HepG2 (cell line): ENCODE measurements around the gene FAM20A. TPM values are rescaled to one million over a fixed set of nuclear protein-coding genes. Genes with fewer than 3 reads are reported as not detected.

Experiments
- ADNP ChIP-seq: sonication (generic); formaldehyde crosslinking; IDR thresholded peaks from 2 replicates; pipeline ENCODE4 v1.4.0; 2020; ENCODE audit warnings: missing genetic modification reagents
- AGO2 ChIP-seq: fragments of 200-400 bp; formaldehyde crosslinking; optimal IDR thresholded peaks from 2 replicates; pipeline ENCODE3; 2017; ENCODE audit warnings: mild to moderate bottlenecking, low read depth, low read length, moderate library complexity
- BHLHE40 ChIP-seq: IDR thresholded peaks from 2 replicates; pipeline ENCODE4 v1.6.1; 2011; ENCODE audit warnings: low read length, improper control_type of control experiment
- ELF3 ChIP-seq: IDR thresholded peaks from 2 replicates; pipeline ENCODE4 v1.6.1; 2016; ENCODE audit warnings: missing genetic modification reagents, missing compliant biosample characterization
- GPBP1L1 ChIP-seq: sonication (generic); formaldehyde crosslinking; IDR thresholded peaks from 2 replicates; pipeline ENCODE4 v1.5.0; 2020; ENCODE audit warnings: mild to moderate bottlenecking, missing genetic modification reagents
- KDM2A ChIP-seq: sonication (generic); formaldehyde crosslinking; IDR thresholded peaks from 2 replicates; pipeline ENCODE4 v1.4.0; 2020; ENCODE audit warnings: low read depth, missing genetic modification reagents, borderline replicate concordance
- KDM5A ChIP-seq: fragments of 200-600 bp; sonication (generic); IDR thresholded peaks from 2 replicates; pipeline ENCODE4 v1.7.0; 2018; ENCODE audit warnings: antibody characterized with exemption, mild to moderate bottlenecking, low read length, borderline replicate concordance
- LCORL ChIP-seq, 2 experiments: fragments of 450-650 bp in 1 of 2; sonication (generic) in 1 of 2; formaldehyde crosslinking in 1 of 2; IDR thresholded peaks; 2 replicates each; pipeline versions ENCODE4 v1.5.0 to v1.6.1; 2017 to 2020; ENCODE audit warnings: antibody characterized with exemption in 1 of 2, missing genetic modification reagents in 1 of 2
- MYPOP ChIP-seq: sonication (generic); formaldehyde crosslinking; IDR thresholded peaks from 2 replicates; pipeline ENCODE4 v1.8.1; 2023; ENCODE audit warnings: mild to moderate bottlenecking, moderate library complexity, missing genetic modification reagents
- PREB ChIP-seq: sonication (generic); formaldehyde crosslinking; IDR thresholded peaks from 2 replicates; pipeline ENCODE4 v1.4.0; 2020; ENCODE audit warnings: missing genetic modification reagents
- RBM39 ChIP-seq: fragments of 200-400 bp; formaldehyde crosslinking; IDR thresholded peaks from one replicate; pipeline ENCODE4 v1.6.1; 2018; ENCODE audit warnings: antibody characterized with exemption, mild to moderate bottlenecking, low read depth, low read length; ENCODE audit not compliant: poor library complexity, severe bottlenecking
- SMC3 ChIP-seq: IDR thresholded peaks from 2 replicates; pipeline ENCODE4 v1.6.1; 2011; ENCODE audit warnings: low read length, improper control_type of control experiment
- TGIF2 ChIP-seq: IDR thresholded peaks from 2 replicates; pipeline ENCODE4 v1.6.1; 2016; ENCODE audit warnings: control low read depth, missing compliant biosample characterization
- ZFY ChIP-seq: sonication (generic); formaldehyde crosslinking; IDR thresholded peaks from 2 replicates; pipeline ENCODE4 v1.4.0; 2020; ENCODE audit warnings: missing genetic modification reagents
- ZHX2 ChIP-seq, 2 experiments: sonication (generic) in 1 of 2; formaldehyde crosslinking in 1 of 2; IDR thresholded peaks; 2 replicates each; pipeline versions ENCODE4 v1.6.1 to v1.9.0; 2014 to 2022; ENCODE audit warnings: antibody characterized with exemption in 1 of 2, borderline replicate concordance in 1 of 2, inconsistent platforms in 1 of 2, low read depth in 1 of 2, missing genetic modification reagents in 1 of 2
- ZNF138 ChIP-seq: sonication (generic); formaldehyde crosslinking; IDR thresholded peaks from 2 replicates; pipeline ENCODE4 v1.5.0; 2020; ENCODE audit warnings: mild to moderate bottlenecking, low read depth, missing genetic modification reagents
- ZNF230 ChIP-seq: sonication (generic); formaldehyde crosslinking; IDR thresholded peaks from 2 replicates; pipeline ENCODE4 v1.4.0; 2020; ENCODE audit warnings: mild to moderate bottlenecking, missing genetic modification reagents
- ZNF780A ChIP-seq: sonication (generic); formaldehyde crosslinking; IDR thresholded peaks from 2 replicates; pipeline ENCODE4 v1.8.0; 2022; ENCODE audit warnings: mild to moderate bottlenecking, missing genetic modification reagents, moderate library complexity
- ZSCAN9 ChIP-seq: IDR thresholded peaks from 2 replicates; pipeline ENCODE4 v1.6.1; 2016; ENCODE audit warnings: borderline replicate concordance
- polyA plus RNA-seq, 8 experiments: library from polyadenylated mRNA; depleted of rRNA in 3 of 8; stranded (reverse) in 7 of 8; unstranded in 1 of 8; fragments of >200 nt; fragmentation: Illumina TruSeq in 4 of 8; extraction: Trizol in 4 of 8; gene quantifications; 2 replicates each; pipeline versions ENCODE4 v1.2.1 to v1.2.3, GENCODE V29; 2011 to 2016; ENCODE audit warnings: low read depth in 4 of 8, missing spikeins in 1 of 8, mixed read lengths in 1 of 8; ENCODE audit not compliant: insufficient read depth in 1 of 8
- total RNA-seq, 5 experiments: library from RNA; depleted of rRNA; stranded (reverse); fragments of >200 nt; fragmentation: Illumina TruSeq; extraction: Trizol; gene quantifications; 2 replicates each; pipeline ENCODE4 v1.2.3, GENCODE V29; 2016; ENCODE audit warnings: low read depth in 1 of 5

The FAM20A gene
- total and polyA plus RNA-seq, 2 of the 13 experiments (the other 11 are each of a cell fraction or from before 2014, with no cell fraction given) = 9.3 to 20.7 TPM

- TF ChIP-seq ZFY (CRISPR knock-in tag) (0 out of 2 replicates have a peak, but pooled peaks have one; percentile 8), MYPOP (CRISPR knock-in tag) (no peak), RBM39 (no peak), SMC3 (peak; percentile 47), KDM2A (CRISPR knock-in tag) (peak; percentile 17; the same call in 1 of the 2 replicates), ZNF230 (CRISPR knock-in tag) (no peak), TGIF2 (no peak), LCORL (IDR thresholded peaks at IDR 0.05) (no peak), LCORL (CRISPR knock-in tag; IDR thresholded peaks at IDR 0.05) (0 out of 2 replicates have a peak, but pooled peaks have one; percentile 29), ADNP (CRISPR knock-in tag) (no peak), KDM5A (no peak), ZNF138 (CRISPR knock-in tag) (0 out of 2 replicates have a peak, but pooled peaks have one; percentile 17), ZSCAN9 (no peak), GPBP1L1 (CRISPR knock-in tag) (no peak), PREB (CRISPR knock-in tag) (no peak), ZNF780A (CRISPR knock-in tag) (no peak), ZHX2 (IDR thresholded peaks at IDR 0.05; ENCODE audit: low read depth) (no peak), ZHX2 (CRISPR knock-in tag; IDR thresholded peaks at IDR 0.05; ENCODE audit: borderline replicate concordance) (no peak), ELF3 (CRISPR knock-in tag) (0 out of 2 replicates have a peak, but pooled peaks have one; percentile 16), BHLHE40 (no peak), AGO2 (peak; percentile 22)
Measured at GRCh38 chr17:68539548-68540467, 61.4 kb downstream of the FAM20A start (continued).
